Liver (tissue), 9 donors: ENCODE results near the gene PDE3B. TPM values are rescaled to one million over a fixed set of nuclear protein-coding genes. Genes with fewer than 3 reads are reported as not detected.
A peak's percentile ranks its signal among the peaks of the same experiment; 100 is the strongest.
"Not testable (repeated sequence)": the region's sequence is repeated elsewhere in the genome, so short reads cannot be mapped to it uniquely, and the experiment has no call there.

Experiments
- DNase-seq: peaks from one replicate; pipeline ENCODE4 v3.0.0-alpha.2; 2017; ENCODE audit warnings: low spot score
- H3K27ac ChIP-seq, 2 donors: one replicate each; pipeline ENCODE4 v1.7.0; 2013; ENCODE audit warnings: inconsistent platforms in 2 of 2, low read length in 2 of 2, control low read depth in 1 of 2, low read depth in 1 of 2, mild to moderate bottlenecking in 1 of 2
- H3K27me3 ChIP-seq, 4 donors: one replicate each; pipeline versions ENCODE4 v1.6.1 to v1.7.0; 2013; ENCODE audit warnings: low read length in 3 of 4, inconsistent platforms in 1 of 4, mild to moderate bottlenecking in 1 of 4, moderate library complexity in 1 of 4; ENCODE audit not compliant: control insufficient read depth in 4 of 4, insufficient read depth in 4 of 4
- H3K36me3 ChIP-seq, 4 donors: one replicate each; pipeline versions ENCODE4 v1.6.1 to v1.7.0; 2013; ENCODE audit warnings: low read length in 3 of 4, mild to moderate bottlenecking in 3 of 4, low read depth in 1 of 4, moderate library complexity in 1 of 4; ENCODE audit not compliant: control insufficient read depth in 4 of 4, insufficient read depth in 3 of 4
- H3K4me1 ChIP-seq, 4 donors: one replicate each; pipeline versions ENCODE4 v1.6.1 to v1.7.0; 2013; ENCODE audit warnings: low read length in 3 of 4, mild to moderate bottlenecking in 3 of 4, moderate library complexity in 1 of 4; ENCODE audit not compliant: control insufficient read depth in 4 of 4, insufficient read depth in 4 of 4
- H3K4me3 ChIP-seq, 3 donors: one replicate each; pipeline versions ENCODE4 v1.6.1 to v1.7.0; 2013; ENCODE audit warnings: low read length in 3 of 3, control low read depth in 1 of 3, low read depth in 1 of 3, mild to moderate bottlenecking in 1 of 3
- H3K9ac ChIP-seq, 2 donors: one replicate each; pipeline ENCODE4 v1.7.0; 2013; ENCODE audit warnings: low read length in 2 of 2, mild to moderate bottlenecking in 2 of 2, moderate library complexity in 2 of 2, control low read depth in 1 of 2, low read depth in 1 of 2
- H3K9me3 ChIP-seq, 4 donors: one replicate each; pipeline versions ENCODE4 v1.6.1 to v1.7.0; 2013; ENCODE audit warnings: low read length in 3 of 4; ENCODE audit not compliant: control insufficient read depth in 4 of 4
- ATF3 ChIP-seq: IDR thresholded peaks from 2 replicates; pipeline ENCODE4 v1.6.1; 2016; ENCODE audit warnings: antibody characterized with exemption
- CTCF ChIP-seq: fragments of 150-350 bp; IDR thresholded peaks from 2 replicates; pipeline ENCODE4 v1.5.1; 2017; ENCODE audit warnings: improper control_type of control experiment, low read depth, low read length; ENCODE audit not compliant: missing input control
- EGR1 ChIP-seq, 2 donors: IDR thresholded peaks; 2 replicates each; pipeline ENCODE4 v1.6.1; 2016 to 2018; ENCODE audit warnings: antibody characterized with exemption in 2 of 2, low read depth in 2 of 2
- FOXA1 ChIP-seq: IDR thresholded peaks from 2 replicates; pipeline ENCODE4 v1.6.1; 2016; ENCODE audit warnings: antibody characterized with exemption
- FOXA2 ChIP-seq: IDR thresholded peaks from 2 replicates; pipeline ENCODE4 v1.6.1; 2016; ENCODE audit warnings: antibody characterized with exemption
- GABPA ChIP-seq, 2 donors: IDR thresholded peaks in 1 of 2; conservative IDR thresholded peaks in 1 of 2; 2 replicates each; pipeline ENCODE4 v1.6.1; 2016; ENCODE audit warnings: antibody characterized with exemption in 2 of 2, mild to moderate bottlenecking in 1 of 2, moderate library complexity in 1 of 2
- HNF4A ChIP-seq, 2 donors: conservative IDR thresholded peaks; 2 replicates each; pipeline ENCODE4 v1.6.1; 2016; ENCODE audit warnings: antibody characterized with exemption in 2 of 2, mild to moderate bottlenecking in 2 of 2
- JUND ChIP-seq, 2 donors: IDR thresholded peaks; 2 replicates each; pipeline ENCODE4 v1.6.1; 2016; ENCODE audit warnings: antibody characterized with exemption in 2 of 2
- MAX ChIP-seq: IDR thresholded peaks from 2 replicates; pipeline ENCODE4 v1.6.1; 2016; ENCODE audit warnings: antibody characterized with exemption
- NR2F2 ChIP-seq: IDR thresholded peaks from 2 replicates; pipeline ENCODE4 v1.6.1; 2016; ENCODE audit warnings: antibody characterized with exemption
- RAD21 ChIP-seq, 2 donors: IDR thresholded peaks; 2 replicates each; pipeline ENCODE4 v1.6.1; 2016; ENCODE audit warnings: antibody characterized with exemption in 2 of 2, mild to moderate bottlenecking in 2 of 2
- REST ChIP-seq: IDR thresholded peaks from 2 replicates; pipeline ENCODE4 v1.6.1; 2016; ENCODE audit warnings: antibody characterized with exemption, mild to moderate bottlenecking
- RXRA ChIP-seq, 2 donors: IDR thresholded peaks; 2 replicates each; pipeline ENCODE4 v1.6.1; 2017 to 2018; ENCODE audit warnings: antibody characterized with exemption in 2 of 2, mild to moderate bottlenecking in 1 of 2
- SP1 ChIP-seq: IDR thresholded peaks from 2 replicates; pipeline ENCODE4 v1.6.1; 2018; ENCODE audit warnings: antibody characterized with exemption, mild to moderate bottlenecking
- TAF1 ChIP-seq: conservative IDR thresholded peaks from 2 replicates; pipeline ENCODE4 v1.6.1; 2016; ENCODE audit warnings: antibody characterized with exemption, mild to moderate bottlenecking
- ZBTB33 ChIP-seq: IDR thresholded peaks from 2 replicates; pipeline ENCODE4 v1.6.1; 2016; ENCODE audit warnings: antibody characterized with exemption
- WGBS: extraction: QIAGEN DNeasy Blood & Tissue Kit; methylation state at CpG from one replicate; pipeline ENCODE4 v1.1.7; 2013; 5-methylcytosine and 5-hydroxymethylcytosine counted together
- polyA plus RNA-seq, 2 donors: library from polyadenylated mRNA; stranded (reverse) in 1 of 2; unstranded in 1 of 2; fragments of 200-250 nt in 1 of 2; fragments of >200 nt in 1 of 2; fragmentation: Nextera tagmentation in 1 of 2; extraction: Ambion mirVana in 1 of 2; gene quantifications; one replicate each; pipeline versions ENCODE4 v1.2.1 to v1.2.3, GENCODE V29; 2013 to 2015
- total RNA-seq, 2 donors: library from RNA; depleted of rRNA; stranded (reverse); fragments of >200 nt; gene quantifications; one replicate each; pipeline ENCODE4 v1.2.3, GENCODE V29; 2014
- donor health status: healthy.
- donor health status: healthy.
- donor health status: healthy.
- donor health status: healthy.
- donor health status: healthy.

The PDE3B gene
- total and polyA plus RNA-seq, 4 donors: 11.3 to 43.1 (median 21.7) TPM

- 40% methylated on average over 1 of the region's 1 CpG for WGBS
- peaks cover 2 to 13% (median 7%) of the 10 kb centered on the region in 4 donors for H3K4me1 ChIP-seq
- peak; percentile 34 for DNase-seq
- peak overlapping the region in 1 of 2 donors; percentile 13 for H3K27ac ChIP-seq
- TF ChIP-seq JUND (IDR thresholded peaks at IDR 0.05): peak in 1 of 2 donors; percentile 38
- no peak for TF ChIP-seq GABPA (IDR thresholded peaks at IDR 0.05 in 1 of 2, conservative IDR thresholded peaks at IDR 0.05 in 1 of 2)
- TF ChIP-seq REST: no peak
- TF ChIP-seq SP1: peak; percentile 54
- peak; percentile 8 to 15 for TF ChIP-seq RAD21 (IDR thresholded peaks at IDR 0.05)
- no peak for TF ChIP-seq MAX
- peak; percentile 62 to 76 for TF ChIP-seq HNF4A (conservative IDR thresholded peaks at IDR 0.05)
- TF ChIP-seq NR2F2: peak; percentile 80
- TF ChIP-seq CTCF: no peak
- peak; percentile 48 to 55 for TF ChIP-seq RXRA (IDR thresholded peaks at IDR 0.05)
- no peak overlapping the region for H3K4me3 ChIP-seq
- peaks cover 0 to 6% (median 0%) of the 10 kb centered on the region in 4 donors for H3K36me3 ChIP-seq
- no peaks in the 10 kb centered on the region for H3K9me3 ChIP-seq
- no peaks in the 10 kb centered on the region for H3K27me3 ChIP-seq
- H3K9ac ChIP-seq: no peak overlapping the region
Observed at GRCh38 chr11:14861680-14862079, 218.1 kb downstream of the PDE3B start.

GRCh38 chr11:14863775-14864174 is 220.2 kb downstream of the PDE3B start:
- DNase-seq, H3K27ac ChIP-seq, H3K4me3 ChIP-seq, H3K9ac ChIP-seq, H3K9me3 ChIP-seq, H3K27me3 ChIP-seq: not testable (repeated sequence)
- WGBS: 97% methylated on average over 4 of the region's 4 CpGs
- Histone ChIP-seq H3K36me3 (peaks cover 0 to 12% (median 9%) of the 10 kb centered on the region in 4 donors), H3K4me1 (peaks cover 2 to 13% (median 7%) of the 10 kb centered on the region in 4 donors)

- Histone ChIP-seq H3K4me3 (no peak overlapping the region), H3K9me3 (no peaks in the 10 kb centered on the region), H3K9ac (no peak overlapping the region), H3K4me1 (no peaks in the 10 kb centered on the region), H3K27me3 (no peaks in the 10 kb centered on the region), H3K36me3 (peaks cover 4 to 27% (median 20%) of the 10 kb centered on the region in 4 donors), H3K27ac (no peak overlapping the region)
- no peak for DNase-seq
- no peak for TF ChIP-seq ATF3
- no peak for TF ChIP-seq FOXA2
- TF ChIP-seq NR2F2: no peak
- TF ChIP-seq CTCF: no peak
- no peak for TF ChIP-seq TAF1
- TF ChIP-seq MAX: no peak
- no peak for TF ChIP-seq RXRA (IDR thresholded peaks at IDR 0.05)
- no peak for TF ChIP-seq FOXA1
- TF ChIP-seq ZBTB33: no peak
- no peak for TF ChIP-seq RAD21 (IDR thresholded peaks at IDR 0.05)
- TF ChIP-seq EGR1 (IDR thresholded peaks at IDR 0.05; ENCODE audit: low read depth in 2 of 2): no peak
Observed at GRCh38 chr11:14872032-14872431, 228.4 kb downstream of the PDE3B start.
